Prostate gland (tissue), 2 donors: ENCODE results near the gene CCDC191.

Experiments
- CTCF ChIP-seq, 4 experiments: fragments of 200-600 bp in 2 of 4; fragments of 450-650 bp in 2 of 4; sonication (generic) in 2 of 4; IDR thresholded peaks; 1 replicate in 3 of 4; 2 replicates in 1 of 4; pipeline ENCODE4 v1.5.1; 2016 to 2019; ENCODE audit warnings: antibody characterized with exemption in 4 of 4, mild to moderate bottlenecking in 2 of 4, moderate library complexity in 2 of 4
- POLR2AphosphoS5 ChIP-seq: sonication (generic); formaldehyde crosslinking; IDR thresholded peaks from one replicate; pipeline ENCODE4 v1.6.1; 2017; ENCODE audit warnings: antibody characterized with exemption

GRCh38 chr3:113963879-113964278 is 92.4 kb downstream of the CCDC191 start:
- TF ChIP-seq CTCF (IDR thresholded peaks at IDR 0.05): no peak
- no peak for TF ChIP-seq POLR2AphosphoS5
